ENCODE measurements around the gene TBCB. TPM values are rescaled to one million over a fixed set of nuclear protein-coding genes. Genes with fewer than 3 reads are reported as not detected.

TBCB gene
- total and polyA plus RNA-seq, 8 donors = 32.1 to 263 (median 115) TPM

DNA sequence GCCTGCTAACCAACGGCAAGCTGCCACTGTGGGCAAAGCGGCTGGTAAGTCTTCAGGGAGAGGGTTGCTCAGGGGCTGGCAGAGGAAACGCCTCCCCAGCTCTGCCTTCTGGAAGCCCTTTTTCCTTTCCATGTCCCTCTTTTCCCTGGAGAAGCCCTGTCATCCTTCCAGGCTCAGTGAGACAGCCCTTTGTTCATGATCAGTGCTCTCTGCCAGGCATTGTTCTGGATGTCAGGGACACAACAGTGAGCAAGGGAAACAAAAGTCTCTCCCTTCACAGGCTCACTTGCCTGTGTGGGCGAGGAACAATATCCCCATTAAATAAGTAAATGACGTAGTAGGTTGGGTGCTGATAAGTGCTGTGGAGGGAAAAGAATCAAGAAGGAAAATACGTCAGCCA, 18.2 kb upstream of the TBCB start:
- WGBS, 5 donors = 85 to 94% (median 91%) methylated on average over 6 of the region's 6 CpGs
- H3K9me3 ChIP-seq = no peaks in the 10 kb centered on the region
- intact Hi-C loops (cut with DNase I; ENCODE audit: low total_unique reads) = no loop called here
- H3K4me1 ChIP-seq = no peaks in the 10 kb centered on the region
- TF ChIP-seq, protein P1, sequence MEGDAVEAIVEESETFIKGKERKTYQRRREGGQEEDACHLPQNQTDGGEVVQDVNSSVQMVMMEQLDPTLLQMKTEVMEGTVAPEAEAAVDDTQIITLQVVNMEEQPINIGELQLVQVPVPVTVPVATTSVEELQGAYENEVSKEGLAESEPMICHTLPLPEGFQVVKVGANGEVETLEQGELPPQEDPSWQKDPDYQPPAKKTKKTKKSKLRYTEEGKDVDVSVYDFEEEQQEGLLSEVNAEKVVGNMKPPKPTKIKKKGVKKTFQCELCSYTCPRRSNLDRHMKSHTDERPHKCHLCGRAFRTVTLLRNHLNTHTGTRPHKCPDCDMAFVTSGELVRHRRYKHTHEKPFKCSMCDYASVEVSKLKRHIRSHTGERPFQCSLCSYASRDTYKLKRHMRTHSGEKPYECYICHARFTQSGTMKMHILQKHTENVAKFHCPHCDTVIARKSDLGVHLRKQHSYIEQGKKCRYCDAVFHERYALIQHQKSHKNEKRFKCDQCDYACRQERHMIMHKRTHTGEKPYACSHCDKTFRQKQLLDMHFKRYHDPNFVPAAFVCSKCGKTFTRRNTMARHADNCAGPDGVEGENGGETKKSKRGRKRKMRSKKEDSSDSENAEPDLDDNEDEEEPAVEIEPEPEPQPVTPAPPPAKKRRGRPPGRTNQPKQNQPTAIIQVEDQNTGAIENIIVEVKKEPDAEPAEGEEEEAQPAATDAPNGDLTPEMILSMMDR (IDR thresholded peaks at IDR 0.05) = no peak
- TF ChIP-seq POLR2AphosphoS5 (IDR thresholded peaks at IDR 0.05) = no peak
- no peak for TF ChIP-seq POLR2A (IDR thresholded peaks at IDR 0.05)
- no peak for TF ChIP-seq EP300 (IDR thresholded peaks at IDR 0.05)
- H3K27me3 ChIP-seq = no peaks in the 10 kb centered on the region
- no peak for DNase-seq
- H3K27ac ChIP-seq = no peak overlapping the region
- H3K36me3 ChIP-seq = peaks cover 0 to 5% (median 0%) of the 10 kb centered on the region in 4 donors
- H3K4me3 ChIP-seq = no peak overlapping the region

DNA sequence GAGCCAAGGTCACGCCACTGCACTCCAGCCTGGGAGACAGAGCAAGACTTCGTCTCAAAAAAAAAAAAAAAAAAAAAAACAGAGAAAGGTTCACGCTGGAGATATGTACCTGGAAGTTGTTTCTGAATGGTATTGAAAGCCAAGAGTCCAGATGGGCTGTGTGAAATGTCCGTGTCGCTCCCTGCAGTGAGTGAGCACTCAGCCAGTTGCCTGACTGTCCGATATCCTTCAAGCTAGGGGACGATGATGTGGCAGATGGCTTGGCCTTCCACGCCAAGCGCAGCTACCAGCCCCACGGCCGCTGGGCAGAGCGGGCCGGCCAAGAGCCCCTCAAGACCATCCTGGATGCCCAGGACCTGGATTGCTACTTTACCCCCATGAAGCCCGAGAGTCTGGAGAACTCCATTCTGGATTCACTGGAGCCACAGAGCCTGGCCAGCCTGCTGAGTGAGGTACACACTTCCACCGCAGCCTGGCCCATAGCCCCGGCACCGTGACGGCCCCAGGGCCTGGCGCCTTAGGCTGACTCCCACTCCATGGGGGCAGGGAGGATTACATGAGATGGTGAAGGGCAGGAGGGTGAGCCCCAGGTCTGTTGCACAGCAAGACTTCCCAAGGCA, 16.0 kb upstream of the TBCB start:
- H3K27me3 ChIP-seq = no peaks in the 10 kb centered on the region
- WGBS, 5 donors = 89 to 95% (median 92%) methylated on average over 15 to 19 of the region's 19 CpGs
- H3K27ac ChIP-seq = no peak overlapping the region
- no peaks in the 10 kb centered on the region for H3K4me1 ChIP-seq
- H3K9me3 ChIP-seq = no peaks in the 10 kb centered on the region
- DNase-seq = no peak
- H3K4me3 ChIP-seq = no peak overlapping the region
- intact Hi-C loops (cut with DNase I; ENCODE audit: low total_unique reads) = no loop called here
- TF ChIP-seq POLR2AphosphoS5 (IDR thresholded peaks at IDR 0.05) (no peak), EP300 (IDR thresholded peaks at IDR 0.05) (no peak), POLR2A (IDR thresholded peaks at IDR 0.05) (no peak)
- TF ChIP-seq, protein P1 (IDR thresholded peaks at IDR 0.05) = no peak
- H3K36me3 ChIP-seq = peaks cover 0 to 7% (median under 1%) of the 10 kb centered on the region in 4 donors

DNA sequence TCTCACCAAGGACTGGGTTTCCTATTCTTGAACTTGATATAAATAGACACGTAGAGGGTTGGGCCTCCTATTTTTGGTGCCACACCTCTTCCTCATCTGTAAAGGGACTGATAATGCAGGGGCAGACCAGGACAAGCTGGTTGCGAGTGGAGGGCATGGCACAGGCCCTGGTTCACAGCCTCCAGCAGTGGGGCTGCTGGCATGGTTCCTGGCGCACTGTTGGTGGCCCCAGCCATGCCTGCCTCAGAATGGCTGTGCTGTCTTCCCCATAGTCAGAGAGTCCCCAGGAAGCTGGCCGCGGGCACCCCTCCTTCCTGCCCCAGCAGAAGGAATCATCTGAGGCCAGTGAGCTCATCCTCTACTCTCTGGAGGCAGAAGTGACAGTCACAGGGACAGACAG, 14.8 kb upstream of the TBCB start:
- Histone ChIP-seq H3K36me3 (peaks cover 0 to 17% (median 6%) of the 10 kb centered on the region in 4 donors), H3K27ac (no peak overlapping the region), H3K9me3 (no peaks in the 10 kb centered on the region), H3K4me3 (no peak overlapping the region), H3K4me1 (no peaks in the 10 kb centered on the region), H3K27me3 (no peaks in the 10 kb centered on the region)
- TF ChIP-seq EP300 (IDR thresholded peaks at IDR 0.05) = no peak
- TF ChIP-seq POLR2A (IDR thresholded peaks at IDR 0.05) = no peak
- TF ChIP-seq, protein P1 (IDR thresholded peaks at IDR 0.05) = no peak
- 67 to 82% (median 73%) methylated on average over 2 to 5 of the region's 5 CpGs for WGBS, 5 donors
- no peak for DNase-seq
- intact Hi-C loops (cut with DNase I; ENCODE audit: low total_unique reads) = no loop called here

DNA sequence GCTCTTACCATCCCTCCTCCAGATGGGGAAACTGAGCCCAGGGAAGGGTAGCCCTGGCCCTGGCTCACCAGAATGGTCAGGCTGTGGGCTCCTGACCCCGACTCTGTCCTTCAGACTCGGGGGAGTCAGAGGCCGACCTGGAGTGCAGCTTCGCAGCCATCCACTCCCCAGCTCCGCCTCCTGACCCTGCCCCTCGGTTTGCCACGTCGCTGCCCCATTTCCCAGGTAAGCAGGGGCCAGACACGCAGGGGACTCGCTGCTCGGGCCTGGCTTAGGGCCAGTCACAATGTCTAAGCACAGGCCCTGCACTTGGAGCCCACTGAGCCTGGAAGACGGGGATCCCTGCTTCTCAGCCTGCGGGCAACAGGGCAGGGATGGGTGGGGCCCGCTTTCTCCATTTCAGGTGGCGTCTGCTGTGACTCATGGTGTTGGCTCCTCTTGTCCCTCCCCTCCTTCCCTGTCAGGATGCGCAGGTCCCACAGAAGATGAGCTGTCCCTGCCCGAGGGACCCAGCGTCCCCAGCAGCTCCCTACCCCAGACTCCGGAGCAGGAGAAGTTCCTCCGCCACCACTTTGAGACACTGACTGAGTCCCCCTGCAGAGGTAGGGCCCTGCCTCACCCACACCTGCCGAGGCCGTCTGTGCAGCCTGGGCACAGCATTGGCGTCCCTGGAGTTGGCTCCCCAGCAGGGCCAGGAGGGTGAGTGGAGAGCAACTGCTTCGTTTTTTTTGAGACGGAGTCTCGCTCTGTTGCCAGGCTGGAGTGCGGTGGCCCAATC, 13.5 kb upstream of the TBCB start:
- TF ChIP-seq, protein P1 (IDR thresholded peaks at IDR 0.05) = no peak
- TF ChIP-seq EP300 (IDR thresholded peaks at IDR 0.05) (no peak), POLR2A (IDR thresholded peaks at IDR 0.05) (no peak), POLR2AphosphoS5 (IDR thresholded peaks at IDR 0.05) (no peak)
- Histone ChIP-seq H3K27ac (no peak overlapping the region), H3K27me3 (no peaks in the 10 kb centered on the region), H3K4me1 (no peaks in the 10 kb centered on the region), H3K4me3 (no peak overlapping the region), H3K36me3 (peaks cover 0 to 21% (median 13%) of the 10 kb centered on the region in 4 donors), H3K9me3 (no peaks in the 10 kb centered on the region)
- intact Hi-C loops (cut with DNase I; ENCODE audit: low total_unique reads) = no loop called here
- no peak for DNase-seq
- 90 to 92% (median 91%) methylated on average over 23 to 27 of the region's 27 CpGs for WGBS, 5 donors
